Frontal cortex (tissue), 4 donors: ENCODE results near the gene GPR132. TPM values are rescaled to one million over a fixed set of nuclear protein-coding genes. Genes with fewer than 3 reads are reported as not detected.

Source experiments
- DNase-seq, 2 donors: peaks; one replicate each; pipeline ENCODE4 v3.0.0; 2012; ENCODE audit warnings: low spot score in 2 of 2
- FAIRE-seq: peaks from 2 replicates; lab custom pipeline; 2012; peaks lifted over from hg19 to GRCh38; lab: Jason Lieb, UNC
- small RNA-seq: library from RNA; depleted of rRNA; stranded (forward); fragments of <200 nt; gene quantifications from one replicate; pipeline ENCODE3, GENCODE V24; 2014
- total RNA-seq: library from RNA; depleted of rRNA; stranded (reverse); fragments of >200 nt; gene quantifications from one replicate; pipeline ENCODE4 v1.2.3, GENCODE V29; 2014
- donor health status: control.
- donor health status: control.
- donor health status: control.

GPR132 gene
- total RNA-seq, 1 donor from 2014 or later: 1.2 TPM

GRCh38 chr14:105011312-105011990 lies 53.8 kb downstream of the GPR132 start:
- FAIRE-seq (no peak), DNase-seq (no peak)

- no peak for DNase-seq
- no peak for FAIRE-seq
Observed at GRCh38 chr14:105010891-105011291, 54.3 kb downstream of the GPR132 start.

GRCh38 chr14:105010106-105010505 lies 55.1 kb downstream of the GPR132 start:
- DNase-seq (no peak), FAIRE-seq (no peak)

- no peak for DNase-seq
- FAIRE-seq: no peak
Observed at GRCh38 chr14:105007593-105008264, 57.5 kb downstream of the GPR132 start.

GRCh38 chr14:105006831-105007592 lies 58.2 kb downstream of the GPR132 start:
- DNase-seq (no peak), FAIRE-seq (no peak)

- no peak for FAIRE-seq
Observed at GRCh38 chr14:105005929-105006830, 59.0 kb downstream of the GPR132 start.

GRCh38 chr14:105005329-105005928 lies 59.8 kb downstream of the GPR132 start:
- FAIRE-seq (no peak), DNase-seq (no peak)

More at GRCh38 chr14:105005929-105006830, 59.0 kb downstream of the GPR132 start:
- no peak for DNase-seq

Small RNA genes lying within 50 kb of the gene (small RNA-seq; reads per million reads assigned to genes)
- not detected for gene AL512356.2

Other genes with a start within 250 kb of the GPR132 start
- 18.3 TPM for gene CEP170B, start 200.2 kb downstream of the GPR132 start, total RNA-seq
- 3.7 TPM for gene PLD4, start 140.6 kb downstream of the GPR132 start, total RNA-seq
- 20.0 TPM for gene AHNAK2, start 87.1 kb downstream of the GPR132 start, total RNA-seq
- 13.0 TPM for gene CLBA1, start 79.6 kb downstream of the GPR132 start, total RNA-seq
- 11.0 TPM for gene CDCA4, start 44.3 kb downstream of the GPR132 start, total RNA-seq
- 21.2 TPM for gene JAG2, start 103.3 kb upstream of the GPR132 start, total RNA-seq
- 32.6 TPM for gene NUDT14, start 115.9 kb upstream of the GPR132 start, total RNA-seq
- 52.2 TPM for gene BTBD6, start 183.1 kb upstream of the GPR132 start, total RNA-seq
- 60.7 TPM for gene BRF1, start 235.6 kb upstream of the GPR132 start, total RNA-seq
- 73.0 TPM for gene PACS2, start 249.3 kb upstream of the GPR132 start, total RNA-seq